CD4-positive, alpha-beta T cell (primary cell): ENCODE data around the gene COPE. TPM values are rescaled to one million over a fixed set of nuclear protein-coding genes. Genes with fewer than 3 reads are reported as not detected.

ENCODE experiments used
- ATAC-seq: fragments of 200-7000 bp; cut with Tn5 transposase; one replicate; pipeline ENCODE4 v1.10.0; 2022; ENCODE audit warnings: mild to moderate bottlenecking; ENCODE audit not compliant: poor library complexity
- CTCF ChIA-PET: fragments of 350-600 bp; sonication (Branson Sonifier 250); formaldehyde crosslinking; loops from one replicate; lab custom pipeline; 2021; ENCODE audit warnings: antibody characterized with exemption, inconsistent platforms; lab: Charles Lee
- POLR2A ChIA-PET: fragments of 350-600 bp; sonication (Branson Sonifier 250); formaldehyde crosslinking; loops from one replicate; lab custom pipeline; 2021; ENCODE audit warnings: antibody characterized with exemption, inconsistent platforms; lab: Charles Lee
- DNase-seq, 14 experiments: peaks; one replicate each; pipeline ENCODE4 v3.0.0-alpha.2; 2013 to 2020; ENCODE audit warnings: mixed read lengths in 2 of 14
- H3K27ac ChIP-seq, 2 donors: one replicate each; pipeline versions ENCODE4 v1.5.1 to v1.7.0; 2013; ENCODE audit warnings: low read length in 2 of 2, low read depth in 1 of 2, mild to moderate bottlenecking in 1 of 2
- H3K27me3 ChIP-seq, 2 experiments: 1 replicate in 1 of 2; 2 replicates in 1 of 2; pipeline versions ENCODE4 v1.6.1 to v1.7.0; 2013; ENCODE audit warnings: low read length in 2 of 2, control low read depth in 1 of 2, mild to moderate bottlenecking in 1 of 2, moderate library complexity in 1 of 2; ENCODE audit not compliant: insufficient read depth in 2 of 2, control insufficient read depth in 1 of 2
- H3K36me3 ChIP-seq: one replicate; pipeline ENCODE4 v1.6.1; 2013; ENCODE audit warnings: low read length, control low read depth; ENCODE audit not compliant: insufficient read depth
- H3K4me1 ChIP-seq: one replicate; pipeline ENCODE4 v1.6.1; 2013; ENCODE audit warnings: low read length, control low read depth; ENCODE audit not compliant: insufficient read depth
- H3K4me3 ChIP-seq: one replicate; pipeline ENCODE4 v1.5.1; 2013; ENCODE audit warnings: mild to moderate bottlenecking, low read length, moderate library complexity
- H3K9me3 ChIP-seq, 2 experiments: 1 replicate in 1 of 2; 2 replicates in 1 of 2; pipeline versions ENCODE4 v1.6.1 to v1.7.0; 2013; ENCODE audit warnings: low read length in 2 of 2, mild to moderate bottlenecking in 2 of 2, control low read depth in 1 of 2, moderate library complexity in 1 of 2; ENCODE audit not compliant: control insufficient read depth in 1 of 2, insufficient read depth in 1 of 2
- H3K27ac Mint-ChIP-seq: one replicate; pipeline ENCODE4 v1.8.0; 2020; ENCODE audit warnings: mixed read lengths
- H3K27me3 Mint-ChIP-seq: one replicate; pipeline ENCODE4 v1.8.0; 2021; ENCODE audit warnings: mixed read lengths
- H3K36me3 Mint-ChIP-seq: one replicate; pipeline ENCODE4 v1.8.0; 2021; ENCODE audit warnings: low read depth, mixed read lengths
- H3K4me1 Mint-ChIP-seq: one replicate; pipeline ENCODE4 v1.8.0; 2021; ENCODE audit warnings: low read depth, mixed read lengths
- H3K4me3 Mint-ChIP-seq: one replicate; pipeline ENCODE4 v1.8.0; 2020; ENCODE audit warnings: mild to moderate bottlenecking, mixed read lengths
- H3K9me3 Mint-ChIP-seq: one replicate; pipeline ENCODE4 v1.8.0; 2020; ENCODE audit warnings: mixed read lengths
- intact Hi-C, 2 experiments: fragments of 100-400 bp; cut with DNase I in 1 of 2; cut with micrococcal nuclease in 1 of 2; formaldehyde crosslinking; loops; one replicate each; pipeline versions ENCODE4 v1.15.1 to v1.9.0; 2023 to 2025; cut with DNase I, micrococcal nuclease
- total RNA-seq, 174 experiments: library from RNA in 2 of 174; stranded (reverse) in 2 of 174; gene quantifications; one replicate each; pipeline ENCODE4 v1.2.3 and lab custom pipeline; 2021 to 2026
- TF ChIP-seq, protein P1 (sequence below): fragments of 200-600 bp; IDR thresholded peaks from one replicate; pipeline ENCODE4 v1.8.0; 2022; ENCODE audit warnings: antibody characterized with exemption, mild to moderate bottlenecking

COPE gene
- total RNA-seq, 2 experiments from 2014 or later, result 135 to 143 TPM

DNA sequence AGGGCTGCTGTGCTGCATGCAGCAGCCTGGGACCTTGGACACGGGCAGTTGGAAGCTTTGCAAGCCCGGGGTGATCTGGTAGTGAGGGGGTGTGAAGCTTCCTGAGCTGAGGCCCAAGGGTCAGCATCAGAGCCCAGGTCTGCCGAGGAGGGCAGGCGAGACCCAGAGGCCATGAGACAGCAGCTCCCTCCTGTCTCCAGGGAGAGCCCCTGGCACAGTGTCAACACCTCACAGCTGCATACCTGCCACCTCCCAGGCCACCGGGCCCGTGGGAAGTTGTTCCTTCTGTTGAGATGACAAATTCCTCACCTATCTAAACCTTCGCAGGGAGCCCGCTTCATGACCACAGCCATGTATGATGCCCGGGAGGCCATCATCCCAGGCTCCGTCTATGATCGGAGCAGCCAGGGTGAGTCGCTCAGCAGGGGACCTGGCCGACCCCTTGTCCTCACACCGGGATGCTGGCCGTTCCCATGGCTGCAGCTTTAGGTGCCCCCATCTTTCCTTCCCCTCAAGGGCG lies 55.3 kb downstream of the COPE start:
- ATAC-seq (no peak), DNase-seq (no peak)
- Histone ChIP-seq H3K9me3 (no peaks in the 10 kb centered on the region), H3K27ac (no peak overlapping the region), H3K4me1 (peaks cover 4% of the 10 kb centered on the region), H3K4me3 (no peak overlapping the region), H3K36me3 (peaks cover 93% of the 10 kb centered on the region), H3K27me3 (no peaks in the 10 kb centered on the region)
- no peaks in the 10 kb centered on the region for H3K9me3 Mint-ChIP-seq
- ChIA-PET POLR2A (no interaction called here), CTCF (no interaction called here)
- H3K27me3 Mint-ChIP-seq, result no peaks in the 10 kb centered on the region
- TF ChIP-seq, protein P1, sequence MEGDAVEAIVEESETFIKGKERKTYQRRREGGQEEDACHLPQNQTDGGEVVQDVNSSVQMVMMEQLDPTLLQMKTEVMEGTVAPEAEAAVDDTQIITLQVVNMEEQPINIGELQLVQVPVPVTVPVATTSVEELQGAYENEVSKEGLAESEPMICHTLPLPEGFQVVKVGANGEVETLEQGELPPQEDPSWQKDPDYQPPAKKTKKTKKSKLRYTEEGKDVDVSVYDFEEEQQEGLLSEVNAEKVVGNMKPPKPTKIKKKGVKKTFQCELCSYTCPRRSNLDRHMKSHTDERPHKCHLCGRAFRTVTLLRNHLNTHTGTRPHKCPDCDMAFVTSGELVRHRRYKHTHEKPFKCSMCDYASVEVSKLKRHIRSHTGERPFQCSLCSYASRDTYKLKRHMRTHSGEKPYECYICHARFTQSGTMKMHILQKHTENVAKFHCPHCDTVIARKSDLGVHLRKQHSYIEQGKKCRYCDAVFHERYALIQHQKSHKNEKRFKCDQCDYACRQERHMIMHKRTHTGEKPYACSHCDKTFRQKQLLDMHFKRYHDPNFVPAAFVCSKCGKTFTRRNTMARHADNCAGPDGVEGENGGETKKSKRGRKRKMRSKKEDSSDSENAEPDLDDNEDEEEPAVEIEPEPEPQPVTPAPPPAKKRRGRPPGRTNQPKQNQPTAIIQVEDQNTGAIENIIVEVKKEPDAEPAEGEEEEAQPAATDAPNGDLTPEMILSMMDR, result no peak
- H3K4me1 Mint-ChIP-seq, result peaks cover 3% of the 10 kb centered on the region
- H3K27ac Mint-ChIP-seq, result no peak overlapping the region
- H3K4me3 Mint-ChIP-seq, result no peak overlapping the region
- intact Hi-C loops, result no loop called here
- peaks cover 84% of the 10 kb centered on the region for H3K36me3 Mint-ChIP-seq

DNA sequence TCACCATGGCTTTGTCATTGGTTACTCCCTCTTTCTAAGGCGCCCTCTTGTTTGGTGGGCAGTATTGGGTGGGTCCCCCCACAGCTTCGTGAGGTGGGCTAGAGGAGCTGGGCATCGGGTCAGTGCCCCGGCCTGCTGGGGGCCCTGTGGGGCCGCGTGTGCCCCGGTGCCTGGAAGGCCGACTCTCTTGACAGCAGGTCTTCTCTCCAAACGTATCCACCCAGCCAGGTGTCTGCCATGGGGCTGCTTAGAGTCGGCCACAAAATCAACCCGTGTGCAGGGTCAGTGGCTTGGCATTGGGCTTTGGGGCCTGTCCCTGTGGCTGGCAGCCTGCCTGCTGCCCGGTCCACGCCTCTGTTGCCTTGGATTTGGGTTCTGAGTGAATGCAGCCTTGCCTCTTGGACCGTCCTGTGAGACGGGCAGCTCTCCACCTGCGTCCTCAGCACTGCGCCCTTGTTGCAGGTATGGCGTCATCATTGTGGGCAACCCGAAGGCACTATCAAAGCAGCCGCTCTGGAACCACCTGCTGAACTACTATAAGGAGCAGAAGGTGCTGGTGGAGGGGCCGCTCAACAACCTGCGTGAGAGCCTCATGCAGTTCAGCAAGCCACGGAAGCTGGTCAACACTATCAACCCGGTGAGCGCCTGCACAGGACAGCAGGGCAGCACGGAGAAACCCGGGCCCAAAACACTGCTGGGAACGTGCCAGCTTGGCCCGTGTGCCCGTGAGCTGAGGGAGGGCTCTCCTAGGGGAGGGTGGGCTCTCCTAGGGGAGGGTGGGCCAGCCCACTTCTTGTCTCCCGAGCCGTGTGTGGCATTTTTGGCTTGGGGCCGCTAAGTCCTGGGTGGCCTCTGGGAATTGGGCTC lies 56.0 kb downstream of the COPE start:
- Mint-ChIP-seq H3K27me3 (no peaks in the 10 kb centered on the region), H3K27ac (no peak overlapping the region), H3K9me3 (no peaks in the 10 kb centered on the region), H3K4me3 (no peak overlapping the region), H3K36me3 (peaks cover 89% of the 10 kb centered on the region), H3K4me1 (peaks cover 3% of the 10 kb centered on the region)
- peaks cover 98% of the 10 kb centered on the region for H3K36me3 ChIP-seq
- ChIA-PET POLR2A (no interaction called here), CTCF (interaction anchor here (1.2 kb wide), 1 partner anchor 16 kb away, joined by 3 read pairs; no protein-coding TSS in a partner anchor)
- H3K4me1 ChIP-seq, result peaks cover 4% of the 10 kb centered on the region
- no peak overlapping the region for H3K27ac ChIP-seq
- DNase-seq, result no peak
- TF ChIP-seq, protein P1, result no peak
- no peak overlapping the region for H3K4me3 ChIP-seq
- ATAC-seq, result no peak
- intact Hi-C loops, result no loop called here
- H3K9me3 ChIP-seq, result no peaks in the 10 kb centered on the region
- no peaks in the 10 kb centered on the region for H3K27me3 ChIP-seq

DNA sequence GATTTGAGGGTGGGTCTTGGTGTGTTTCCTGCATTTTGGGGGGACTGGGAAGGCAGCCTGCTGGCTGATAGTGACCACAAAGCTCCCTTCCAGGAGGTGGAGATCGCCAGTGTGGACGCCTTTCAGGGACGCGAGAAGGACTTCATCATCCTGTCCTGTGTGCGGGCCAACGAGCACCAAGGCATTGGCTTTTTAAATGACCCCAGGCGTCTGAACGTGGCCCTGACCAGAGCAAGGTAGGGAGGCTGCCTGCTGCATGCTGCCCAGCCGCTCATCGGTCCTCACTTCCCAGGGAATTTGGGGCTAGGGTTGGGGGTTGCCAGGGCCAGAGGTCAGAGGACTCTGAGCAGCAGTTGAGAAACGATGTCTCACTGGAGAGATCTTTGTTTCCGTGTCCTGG lies 57.3 kb downstream of the COPE start:
- Mint-ChIP-seq H3K27ac (no peak overlapping the region), H3K4me1 (peaks cover 3% of the 10 kb centered on the region), H3K9me3 (no peaks in the 10 kb centered on the region), H3K36me3 (peaks cover 89% of the 10 kb centered on the region), H3K4me3 (no peak overlapping the region), H3K27me3 (no peaks in the 10 kb centered on the region)
- Histone ChIP-seq H3K27me3 (no peaks in the 10 kb centered on the region), H3K27ac (no peak overlapping the region), H3K4me1 (peaks cover 4% of the 10 kb centered on the region), H3K9me3 (no peaks in the 10 kb centered on the region), H3K36me3 (peaks cover 98% of the 10 kb centered on the region), H3K4me3 (no peak overlapping the region)
- ChIA-PET CTCF (no interaction called here), POLR2A (interaction anchor here (0.5 to 1.2 kb wide), 2 partner anchors 8 to 19 kb away, joined by 3 read pairs; no protein-coding TSS in a partner anchor)
- TF ChIP-seq, protein P1, result no peak
- DNase-seq (no peak), ATAC-seq (no peak)
- intact Hi-C loops, result no loop called here
